Measurements from ENCODE around the gene HES6. TPM values are rescaled to one million over a fixed set of nuclear protein-coding genes. Genes with fewer than 3 reads are reported as not detected.

HES6 gene
- total RNA-seq, 1 donor from 2014 or later, result 67.7 TPM

- peak in 1 of 2 donors; percentile 47 for DNase-seq (ENCODE audit: low spot score in 2 of 2)
- no peak for FAIRE-seq
Measured at GRCh38 chr2:238238766-238239542, 884 bp downstream of the HES6 start.

DNA sequence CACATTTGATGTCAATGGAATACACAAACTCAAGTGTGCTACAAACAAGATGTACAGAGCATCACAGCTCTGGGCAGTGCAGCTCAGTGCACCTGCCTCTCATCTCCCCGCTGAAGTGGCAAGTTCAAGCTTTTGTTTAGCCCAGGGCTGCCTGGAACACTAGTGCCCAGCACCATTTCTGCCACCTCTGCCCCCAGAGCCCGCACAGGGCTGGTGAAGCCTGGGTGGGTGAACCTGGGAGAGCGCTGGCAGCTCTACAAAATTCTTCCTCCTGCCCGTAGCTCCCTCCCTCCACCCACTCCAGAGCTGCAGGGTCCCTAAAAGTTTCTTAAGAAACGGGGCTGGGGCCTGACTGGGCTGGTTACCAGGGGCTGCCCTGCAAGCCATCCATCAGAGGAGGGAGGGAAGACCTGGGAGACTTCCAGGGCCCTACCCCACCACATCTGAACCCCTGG lies 1.5 kb downstream of the HES6 start:
- no peak for FAIRE-seq
- no peak for DNase-seq (ENCODE audit: low spot score in 2 of 2)

GRCh38 chr2:238237431-238238135 lies 2.3 kb downstream of the HES6 start:
- DNase-seq (ENCODE audit: low spot score in 2 of 2) (no peak), FAIRE-seq (no peak)

- DNase-seq (ENCODE audit: low spot score in 2 of 2) (no peak), FAIRE-seq (no peak)
Measured at GRCh38 chr2:238236571-238236970, 3.3 kb downstream of the HES6 start.

DNA sequence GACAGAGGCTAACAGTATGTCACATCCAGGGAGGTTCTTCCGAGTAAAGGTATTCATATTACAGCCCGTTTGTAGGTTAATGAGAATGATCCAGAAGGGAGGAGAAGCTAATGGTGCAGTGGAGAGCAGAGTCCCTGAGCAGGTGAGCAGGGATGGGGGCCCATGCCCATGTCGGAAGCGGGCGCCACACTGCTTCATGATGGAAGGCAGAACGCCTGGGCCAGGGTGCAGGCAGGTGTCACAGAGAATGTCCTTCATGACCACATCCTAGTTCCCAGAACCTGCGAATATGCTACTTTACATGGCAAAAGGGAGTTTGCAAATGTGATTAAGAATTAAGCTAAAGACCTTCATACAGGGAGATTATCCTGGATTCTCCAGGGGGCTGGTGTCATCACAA lies 4.0 kb downstream of the HES6 start:
- no peak for DNase-seq (ENCODE audit: low spot score in 2 of 2)
- no peak for FAIRE-seq

DNA sequence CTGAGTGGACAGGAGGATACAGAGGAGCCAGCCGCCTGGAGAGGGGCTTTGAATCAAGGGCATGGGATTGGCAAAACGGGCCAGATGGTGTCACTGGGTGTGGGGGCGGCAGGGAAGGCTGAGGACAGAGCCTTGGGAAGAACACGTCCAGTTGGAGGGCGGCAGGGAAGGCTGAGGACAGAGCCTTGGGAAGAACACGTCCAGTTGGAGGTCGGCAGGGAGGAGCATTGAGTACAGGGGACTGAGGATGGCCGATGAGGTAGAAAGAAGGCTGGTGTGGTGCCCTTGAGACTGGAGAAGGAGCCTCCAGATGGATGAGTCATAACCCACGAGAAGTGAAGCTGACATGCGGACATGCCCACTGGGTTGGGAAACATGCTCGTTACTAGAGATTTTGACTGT lies 4.5 kb downstream of the HES6 start:
- FAIRE-seq, result no peak

GRCh38 chr2:238233625-238234024 lies 6.2 kb downstream of the HES6 start:
- no peak for DNase-seq (ENCODE audit: low spot score in 2 of 2)
- FAIRE-seq, result no peak

More for the DNA sequence above, 4.5 kb downstream of the HES6 start:
- no peak for DNase-seq (ENCODE audit: low spot score in 2 of 2)

DNA sequence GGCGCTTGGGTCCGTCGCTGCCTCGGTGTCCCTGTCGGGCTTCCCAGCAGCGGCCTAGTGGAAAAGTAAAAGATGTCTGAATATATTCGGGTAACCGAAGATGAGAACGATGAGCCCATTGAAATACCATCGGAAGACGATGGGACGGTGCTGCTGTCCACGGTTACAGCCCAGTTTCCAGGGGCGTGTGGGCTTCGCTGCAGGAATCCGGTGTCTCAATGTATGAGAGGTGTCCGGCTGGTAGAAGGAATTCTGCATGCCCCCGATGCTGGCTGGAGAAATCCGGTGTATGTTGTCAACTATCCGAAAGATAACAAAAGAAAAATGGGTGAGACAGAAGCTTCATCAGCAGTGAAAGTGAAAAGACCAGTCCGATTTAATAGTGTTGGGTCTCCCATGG lies 8.0 kb downstream of the HES6 start:
- no peak for FAIRE-seq
- DNase-seq (ENCODE audit: low spot score in 2 of 2), result no peak

DNA sequence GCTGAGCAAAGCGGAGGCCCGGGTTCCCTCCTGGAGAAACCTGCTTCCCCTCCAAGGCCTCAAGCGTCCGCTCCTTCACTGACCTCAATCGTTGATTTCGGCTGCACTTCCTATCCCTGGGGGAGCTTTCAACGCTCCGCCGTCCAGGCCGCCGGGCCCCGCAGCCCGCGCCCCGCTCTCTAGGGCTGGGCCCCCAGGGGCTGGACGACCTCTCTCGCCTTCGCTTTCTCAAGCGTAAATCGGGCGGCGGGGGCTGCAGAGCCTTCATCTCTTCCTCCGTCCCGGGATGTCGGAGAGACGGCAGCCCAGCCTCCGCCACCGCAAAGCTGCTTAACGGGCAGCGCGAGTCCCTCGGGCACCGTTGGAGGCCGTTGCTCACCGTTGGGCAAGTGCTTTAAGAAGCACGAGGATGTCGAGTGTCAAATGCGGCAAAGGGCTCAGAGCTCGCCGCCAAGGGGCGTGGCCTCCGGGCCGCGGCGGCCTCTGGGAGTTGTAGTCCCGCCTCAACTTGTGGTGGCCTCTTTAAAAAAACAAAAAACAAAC lies 8.5 kb downstream of the HES6 start:
- FAIRE-seq (no peak), DNase-seq (ENCODE audit: low spot score in 2 of 2) (peak; percentile 85 to 91)

DNA sequence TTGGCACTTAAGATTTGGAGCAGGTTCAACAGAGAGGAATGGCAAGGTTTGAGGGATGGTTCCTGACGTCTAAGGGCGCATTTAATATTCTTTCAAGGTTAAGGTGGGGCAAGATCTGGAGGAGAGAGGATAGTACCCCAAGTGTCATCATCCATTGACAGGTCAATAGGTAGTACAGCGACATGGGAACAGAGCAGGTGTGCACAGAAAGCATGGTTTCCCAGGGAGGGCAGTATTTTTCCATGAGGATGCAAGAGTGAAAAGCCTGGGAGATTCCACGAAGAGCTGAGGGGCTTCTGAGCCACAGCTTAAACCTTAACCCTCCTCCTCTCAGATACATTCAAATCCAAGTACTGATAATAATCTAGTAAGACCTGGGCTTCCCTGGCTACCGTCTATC lies 9.1 kb downstream of the HES6 start:
- DNase-seq (ENCODE audit: low spot score in 2 of 2) (no peak), FAIRE-seq (no peak)

GRCh38 chr2:238228700-238229099 lies 11.1 kb downstream of the HES6 start:
- FAIRE-seq, result no peak
- no peak for DNase-seq (ENCODE audit: low spot score in 2 of 2)

- DNase-seq (ENCODE audit: low spot score in 2 of 2), result no peak
- no peak for FAIRE-seq
Measured at GRCh38 chr2:238227587-238228032, 12.2 kb downstream of the HES6 start.

GRCh38 chr2:238226698-238227586 lies 12.9 kb downstream of the HES6 start:
- DNase-seq (ENCODE audit: low spot score in 2 of 2) (no peak), FAIRE-seq (no peak)

- no peak for DNase-seq (ENCODE audit: low spot score in 2 of 2)
- FAIRE-seq, result no peak
Measured at GRCh38 chr2:238225911-238226697, 13.7 kb downstream of the HES6 start.

DNA sequence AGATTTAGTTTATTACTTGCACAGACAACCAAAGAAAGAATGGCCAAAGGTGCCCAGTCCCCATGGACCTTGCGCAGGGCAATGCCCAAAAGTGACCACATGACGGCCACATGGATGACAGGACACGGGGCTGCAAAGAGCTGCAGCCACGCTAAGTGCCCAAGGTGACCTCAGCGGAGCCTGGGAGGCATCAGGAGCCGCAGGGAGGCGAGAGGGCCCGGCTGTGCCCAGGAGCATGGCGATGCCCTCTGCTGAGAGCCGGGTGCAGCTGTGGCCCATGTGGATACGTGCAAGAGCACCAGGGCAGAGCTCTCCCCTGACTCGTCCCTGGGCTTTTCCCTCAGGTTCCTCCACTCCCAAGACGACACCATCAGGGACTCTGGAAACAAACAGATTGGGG lies 14.7 kb downstream of the HES6 start:
- DNase-seq (ENCODE audit: low spot score in 2 of 2), result no peak
- no peak for FAIRE-seq

GRCh38 chr2:238224356-238225035 lies 15.3 kb downstream of the HES6 start:
- FAIRE-seq (no peak), DNase-seq (ENCODE audit: low spot score in 2 of 2) (no peak)

DNA sequence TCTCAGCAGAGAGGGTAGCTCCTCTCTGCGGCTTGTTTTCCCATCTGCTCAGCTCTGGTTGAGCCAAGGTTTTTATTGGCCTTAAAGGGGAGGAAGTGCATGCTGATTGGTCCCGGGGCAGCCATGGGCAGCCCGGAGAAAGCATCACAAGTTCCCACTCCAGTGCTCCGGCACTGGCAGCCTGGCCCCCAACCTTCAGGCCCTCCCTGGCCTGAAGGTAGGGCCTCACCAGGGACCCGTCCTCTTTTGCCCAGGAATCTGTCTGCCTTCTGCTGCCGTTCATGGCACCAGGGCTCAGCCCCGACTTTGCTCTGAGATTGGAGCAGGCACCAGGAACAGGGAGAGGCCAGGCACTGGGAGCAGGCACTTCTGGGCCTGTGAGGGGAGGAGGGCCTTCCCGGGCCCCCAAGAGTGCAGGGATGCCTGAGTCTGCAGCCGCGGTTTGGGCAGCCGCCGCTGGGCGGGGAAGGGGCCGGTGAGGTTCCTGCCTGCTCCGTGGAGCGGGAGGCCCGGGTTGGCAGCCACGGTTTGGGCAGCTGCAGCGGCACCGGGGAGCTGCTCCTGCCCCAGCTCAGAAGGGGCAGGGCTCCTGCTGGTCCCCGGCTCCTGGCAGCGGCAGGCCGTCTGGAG lies 18.8 kb downstream of the HES6 start:
- DNase-seq (ENCODE audit: low spot score in 2 of 2) (no peak), FAIRE-seq (no peak)

DNA sequence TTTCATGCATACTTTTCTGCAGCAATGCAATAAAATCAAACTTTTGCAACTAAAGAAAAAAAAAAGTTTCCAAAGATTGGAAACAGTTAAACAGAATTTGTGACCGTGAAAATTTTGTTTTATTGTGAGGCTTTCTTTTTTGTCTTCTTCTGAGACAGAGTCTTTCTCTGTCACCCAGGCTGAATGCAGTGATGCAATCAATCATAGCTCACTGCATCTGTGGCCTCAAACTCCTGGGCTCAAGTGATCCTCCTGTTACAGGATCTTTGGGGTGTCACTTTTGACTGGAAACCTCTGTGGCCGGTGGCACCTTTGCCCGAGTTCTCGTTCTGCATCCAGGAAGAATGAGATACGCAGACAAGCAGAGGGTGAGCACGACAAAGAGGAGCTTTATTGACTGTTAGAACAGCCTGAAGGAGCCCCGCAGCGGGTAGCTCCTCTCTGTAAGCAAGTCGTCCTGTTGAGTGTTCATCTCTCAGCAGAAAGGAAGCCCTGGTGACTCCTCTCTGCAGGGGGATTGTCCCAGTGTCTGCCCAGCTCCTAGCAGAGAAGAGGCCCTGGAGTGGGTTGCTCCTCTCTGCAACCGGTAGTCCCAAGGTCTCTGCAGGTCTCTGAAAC lies 19.5 kb downstream of the HES6 start:
- DNase-seq (ENCODE audit: low spot score in 2 of 2), result no peak
- peak; percentile 61 for FAIRE-seq
